GM18868 (cell line): Measurements from ENCODE around the gene KCNQ5.

Source experiments
- ATAC-seq: cut with Tn5 transposase; IDR thresholded peaks from one replicate; pipeline ENCODE4 v1.9.1; 2021; ENCODE audit warnings: mild to moderate bottlenecking, moderate library complexity; ENCODE audit not compliant: unreplicated experiment

KCNQ5 gene

DNA sequence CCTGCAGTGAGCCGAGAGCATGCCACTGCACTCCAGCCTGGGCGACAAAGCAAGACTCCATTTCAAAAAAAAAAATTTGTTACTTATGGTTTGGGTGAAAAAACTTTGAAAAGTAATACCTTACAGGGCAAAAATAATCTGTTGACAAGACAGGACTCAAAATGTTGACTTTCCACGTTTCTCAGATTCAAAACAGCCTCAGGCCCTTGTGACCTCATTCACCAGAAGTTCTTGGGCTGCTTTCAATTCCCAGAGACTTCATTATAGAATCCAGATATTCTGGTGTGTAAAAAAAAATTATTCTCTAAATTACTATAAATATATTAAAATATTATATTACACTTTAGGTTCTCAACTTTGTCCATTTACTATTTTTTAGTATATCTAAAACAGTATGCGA is 116.2 kb downstream of the KCNQ5 start:
- no peak for ATAC-seq

DNA sequence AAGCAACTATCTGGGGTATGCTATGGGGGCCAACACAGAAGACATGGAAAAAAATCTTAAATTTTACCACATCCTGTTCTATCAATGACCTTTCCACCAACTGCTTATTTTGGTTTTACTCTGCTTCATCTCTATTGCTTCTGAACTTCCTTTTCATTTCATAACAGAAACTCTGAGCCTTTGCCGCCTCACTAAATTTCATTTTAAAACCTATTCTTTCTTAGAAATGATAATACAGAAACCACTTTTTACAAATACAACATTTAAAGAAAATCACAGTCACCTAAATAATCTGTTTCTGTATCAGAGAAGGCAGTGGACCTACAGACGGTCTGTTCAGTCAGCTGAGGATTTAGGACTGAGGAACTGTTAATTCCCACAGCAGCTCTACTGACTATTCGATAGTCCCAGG is 117.5 kb downstream of the KCNQ5 start:
- peak; percentile 62 for ATAC-seq

DNA sequence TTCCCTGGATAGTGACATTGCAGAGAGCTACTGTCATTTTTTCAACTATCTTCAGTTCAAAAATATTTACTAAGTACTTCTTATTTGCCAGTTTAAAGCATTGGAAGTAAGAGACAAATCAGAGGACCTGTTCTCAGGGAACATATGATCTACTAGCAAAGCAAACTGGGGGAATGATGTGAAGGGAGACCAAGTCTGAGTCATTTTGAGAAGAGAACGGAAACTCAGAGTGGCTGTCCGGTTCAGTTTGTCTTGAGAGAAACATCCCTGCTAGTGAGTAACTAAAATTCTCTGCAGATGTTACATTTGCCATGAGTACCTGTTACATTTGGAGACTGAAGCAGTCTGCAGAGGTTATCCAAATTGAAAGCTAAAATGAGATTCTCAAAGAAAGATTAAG is 118.3 kb downstream of the KCNQ5 start:
- ATAC-seq = peak; percentile 93

DNA sequence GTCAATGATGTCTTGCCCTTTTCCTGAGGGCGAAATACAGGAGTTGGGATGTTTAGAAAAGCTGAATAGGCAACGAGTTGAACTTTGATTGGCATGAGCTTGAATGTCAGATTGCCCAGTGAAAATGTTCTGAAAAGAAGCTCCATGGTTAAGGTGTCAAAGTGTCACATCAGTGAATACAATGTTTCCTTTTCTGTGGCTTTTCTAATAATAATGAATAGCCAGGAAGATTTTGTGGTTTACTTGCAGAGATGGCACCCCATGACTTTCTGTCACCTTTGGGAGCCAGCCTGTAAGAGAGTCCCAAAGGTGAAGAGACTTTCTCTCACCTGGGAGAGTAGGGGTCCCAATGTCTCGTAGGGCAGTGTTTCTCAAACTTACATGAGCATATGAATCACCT is 119.2 kb downstream of the KCNQ5 start:
- ATAC-seq = no peak

DNA sequence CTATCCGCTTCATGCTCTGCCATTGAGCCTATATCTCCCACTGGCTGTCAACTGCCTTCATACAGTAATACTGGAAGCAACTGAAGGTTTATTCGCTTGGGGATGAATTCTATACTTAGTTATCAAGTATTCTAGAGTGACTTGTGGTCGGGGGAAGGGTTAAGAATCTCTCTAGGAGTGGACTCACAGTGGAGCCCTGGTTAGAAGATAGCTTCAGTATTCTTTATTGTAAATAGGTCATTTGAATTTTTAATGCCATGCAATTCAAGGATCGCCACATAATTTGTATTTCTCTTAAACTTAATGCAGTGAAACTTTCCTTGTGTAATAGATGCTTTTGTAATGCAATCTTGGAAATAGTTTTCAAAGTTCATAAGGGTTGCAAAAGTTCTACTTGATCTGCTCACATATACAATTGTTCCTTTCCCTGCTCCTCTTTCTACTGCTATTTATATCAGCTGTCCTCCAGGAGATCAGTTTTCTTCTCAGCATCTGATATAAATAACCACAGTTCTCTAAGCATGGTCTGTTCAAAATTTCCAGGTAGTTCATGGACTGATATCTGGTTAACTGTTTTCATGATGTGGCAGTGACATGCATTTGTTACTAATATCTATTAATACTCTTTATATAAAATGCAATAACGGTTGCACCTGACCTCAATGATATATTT is 120.3 kb downstream of the KCNQ5 start:
- ATAC-seq = no peak

DNA sequence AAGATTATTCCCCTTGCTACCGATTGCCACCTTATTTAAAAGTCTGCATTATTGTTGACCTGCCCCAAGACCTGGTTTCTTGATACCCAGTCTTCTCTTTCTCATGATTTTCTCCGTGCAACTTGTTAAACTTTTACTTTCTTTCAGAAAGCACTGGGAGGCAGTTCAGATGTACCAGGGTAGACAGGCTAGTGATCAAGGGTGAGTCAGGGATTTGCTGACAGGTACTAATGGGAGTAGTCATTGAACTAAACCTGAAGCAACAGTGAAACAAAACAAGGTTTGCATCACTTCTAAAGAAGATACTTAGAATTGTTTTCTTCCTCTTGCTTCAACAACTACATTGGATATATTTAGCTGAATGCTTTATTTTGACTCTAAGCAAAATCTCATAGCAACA is 124.4 kb downstream of the KCNQ5 start:
- no peak for ATAC-seq

DNA sequence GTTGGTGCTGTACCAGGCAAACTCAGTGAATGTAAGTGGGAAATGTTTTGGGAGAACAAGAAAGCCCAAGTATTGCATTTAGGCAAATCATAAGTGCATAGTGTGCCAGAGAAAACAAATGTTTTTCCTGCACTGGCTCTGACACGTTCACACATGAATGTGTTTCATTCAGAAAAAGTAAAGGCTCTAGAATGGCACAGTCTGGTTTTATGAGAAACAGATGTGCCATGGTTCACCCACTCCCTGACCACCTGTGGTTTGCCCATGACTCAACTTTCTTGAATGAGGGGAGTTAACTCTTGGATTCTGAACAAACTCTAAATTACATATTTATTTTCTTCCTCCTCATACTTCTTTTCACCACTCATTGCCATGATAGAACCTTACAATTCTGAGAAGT is 126.9 kb downstream of the KCNQ5 start:
- peak; percentile 88 for ATAC-seq

DNA sequence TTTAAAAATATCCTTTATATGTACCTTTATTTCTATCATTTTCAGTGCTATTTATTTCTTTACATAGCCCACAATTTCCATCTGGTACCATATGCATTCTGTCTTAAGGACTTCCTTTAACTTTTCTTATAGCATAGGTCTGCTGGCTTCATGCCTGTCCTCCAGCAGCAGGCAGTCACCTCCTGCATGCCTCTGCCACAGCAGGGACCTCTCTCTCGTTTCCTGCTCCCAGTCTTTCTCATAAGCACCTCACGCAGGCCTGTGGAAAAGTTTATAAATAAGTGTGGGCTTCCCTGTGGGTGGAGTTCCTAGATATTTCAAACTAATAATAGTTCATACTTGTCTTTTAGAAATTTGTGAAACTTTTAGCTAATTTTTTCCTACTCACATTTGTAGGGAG is 133.9 kb downstream of the KCNQ5 start:
- no peak for ATAC-seq

DNA sequence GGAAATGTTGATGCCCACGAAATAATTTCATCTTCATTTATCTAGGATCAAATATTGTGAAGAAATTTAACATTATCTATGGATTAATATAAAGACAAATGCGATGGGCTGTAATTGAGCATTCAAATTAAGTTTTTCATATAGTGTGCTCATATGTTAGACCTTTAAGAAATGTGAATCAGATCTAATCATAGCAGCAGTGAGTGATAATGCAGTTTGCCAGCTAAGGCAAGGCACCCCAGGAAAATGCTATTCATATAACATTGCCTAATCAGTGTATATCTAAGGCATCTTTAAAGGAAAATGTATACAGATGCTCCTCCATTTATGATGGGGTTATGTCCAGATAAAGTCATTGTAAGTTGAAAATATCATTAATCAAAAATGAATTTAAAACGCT is 135.2 kb downstream of the KCNQ5 start:
- ATAC-seq = no peak

DNA sequence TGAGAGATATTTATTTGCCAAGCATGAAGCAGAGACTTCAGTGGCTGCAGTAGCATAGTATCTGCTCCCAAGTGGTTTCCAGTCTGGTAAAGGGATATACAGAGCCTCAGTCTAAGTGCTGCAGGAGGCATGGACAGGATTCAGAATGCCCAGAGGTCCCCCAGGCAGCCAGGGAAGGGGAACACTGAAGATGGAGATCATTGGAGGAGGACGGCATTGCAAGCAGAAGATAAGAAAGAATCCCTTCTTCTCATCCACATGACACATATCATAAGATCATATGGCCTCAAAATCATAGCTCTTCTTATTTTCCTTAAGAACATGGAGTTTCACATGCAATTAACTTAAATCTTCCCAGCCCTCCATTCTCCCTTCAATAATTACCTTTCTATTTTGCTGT is 136.1 kb downstream of the KCNQ5 start:
- no peak for ATAC-seq

DNA sequence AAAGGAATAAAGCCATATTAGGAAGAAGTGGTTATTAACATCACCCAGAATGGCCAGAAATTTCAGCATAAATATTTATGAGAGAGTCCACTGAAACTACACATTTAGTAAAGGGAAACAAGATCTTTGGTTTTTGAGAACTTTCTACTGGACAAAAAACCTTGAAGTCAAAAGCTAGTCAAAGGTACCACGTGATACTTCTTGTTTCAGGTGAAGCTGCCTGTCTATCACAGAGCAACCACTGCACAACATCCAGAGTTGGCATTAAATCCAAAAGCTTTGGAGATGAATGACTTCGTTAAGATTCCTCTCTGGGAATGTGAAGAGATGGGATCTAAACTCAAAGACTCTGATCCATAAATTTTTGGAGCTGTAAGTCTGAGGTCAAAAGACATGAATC is 137.0 kb downstream of the KCNQ5 start:
- ATAC-seq = no peak

DNA sequence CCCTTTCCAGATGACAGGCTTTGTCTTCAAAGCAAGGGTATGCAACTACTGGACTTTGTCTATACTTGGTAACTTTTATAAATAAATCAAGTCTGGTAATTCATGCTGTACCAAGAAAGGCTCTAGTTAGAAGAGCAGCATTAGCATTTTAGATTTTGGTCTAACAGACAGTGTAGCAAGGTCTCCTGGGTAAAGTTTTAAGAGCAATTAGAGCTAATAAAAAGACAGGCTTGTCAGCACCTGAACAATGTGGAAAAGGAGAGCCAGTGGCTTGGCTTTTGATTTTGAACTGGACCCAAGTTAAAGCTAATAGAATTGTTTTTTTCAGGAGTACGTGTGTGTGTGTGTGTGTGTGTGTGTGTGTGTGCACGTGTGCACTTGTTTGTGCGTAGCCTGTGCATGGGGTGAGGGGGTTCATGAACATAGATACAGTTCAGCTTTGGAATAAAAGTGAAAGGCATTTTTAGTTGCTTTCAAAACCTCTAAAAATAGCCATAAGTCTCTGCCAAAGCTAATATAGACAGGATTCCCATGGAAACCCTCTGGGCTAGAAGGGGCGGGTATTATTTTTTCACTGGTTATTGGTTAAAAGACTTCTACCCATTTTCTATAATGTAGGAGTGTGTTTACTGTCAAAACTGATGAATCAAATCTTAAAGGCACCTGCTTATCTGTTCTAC is 138.4 kb downstream of the KCNQ5 start:
- no peak for ATAC-seq

DNA sequence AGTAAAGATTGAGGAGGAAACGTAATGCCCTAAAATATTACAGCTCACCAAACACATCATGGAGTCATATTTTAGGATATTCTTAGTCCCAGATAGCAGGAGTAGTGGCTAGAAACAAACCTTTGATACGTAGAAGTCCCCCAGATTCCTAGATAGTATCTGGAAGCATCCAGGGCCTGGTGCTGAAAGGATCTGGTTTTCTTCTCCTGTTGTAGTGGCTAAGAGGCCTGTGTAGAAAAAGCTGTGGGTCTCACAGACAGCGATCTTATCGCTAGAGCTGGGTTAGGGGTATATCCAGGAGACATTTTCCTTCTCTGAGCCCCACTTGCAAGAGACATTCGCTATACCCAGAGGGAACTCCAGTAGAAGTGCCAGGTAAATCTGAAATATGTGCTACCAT is 139.9 kb downstream of the KCNQ5 start:
- no peak for ATAC-seq

DNA sequence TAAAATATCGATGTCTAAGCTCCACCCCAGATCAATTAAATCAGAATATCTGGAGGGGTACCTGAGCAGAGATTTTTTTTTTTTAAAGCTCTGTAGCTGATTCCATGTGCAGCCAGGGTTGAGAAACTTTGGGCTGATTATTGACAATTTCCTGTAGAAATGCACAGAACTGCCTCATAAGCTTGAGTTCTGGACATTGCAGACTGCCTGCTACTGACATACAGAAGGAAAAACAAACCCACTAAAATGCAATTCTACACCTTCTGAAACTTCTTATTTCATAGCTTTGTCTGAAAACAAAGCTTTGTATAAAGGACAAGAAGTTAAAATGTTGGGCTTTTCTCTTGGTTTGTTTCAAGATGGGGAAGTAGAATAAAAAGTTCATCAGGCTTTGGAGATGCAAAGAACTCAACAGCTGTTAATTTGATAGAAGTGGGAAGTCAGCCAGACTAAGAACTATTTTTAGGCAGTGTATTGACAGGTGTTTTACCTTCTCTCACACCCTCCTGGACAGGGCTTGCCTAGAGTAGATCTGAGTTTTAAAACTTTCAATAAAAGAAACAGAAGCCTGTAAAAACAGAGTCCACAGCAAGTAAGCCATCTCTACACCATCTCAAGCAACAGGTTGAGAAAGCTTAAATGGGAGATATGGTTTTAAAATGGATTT is 147.7 kb downstream of the KCNQ5 start:
- ATAC-seq = no peak

DNA sequence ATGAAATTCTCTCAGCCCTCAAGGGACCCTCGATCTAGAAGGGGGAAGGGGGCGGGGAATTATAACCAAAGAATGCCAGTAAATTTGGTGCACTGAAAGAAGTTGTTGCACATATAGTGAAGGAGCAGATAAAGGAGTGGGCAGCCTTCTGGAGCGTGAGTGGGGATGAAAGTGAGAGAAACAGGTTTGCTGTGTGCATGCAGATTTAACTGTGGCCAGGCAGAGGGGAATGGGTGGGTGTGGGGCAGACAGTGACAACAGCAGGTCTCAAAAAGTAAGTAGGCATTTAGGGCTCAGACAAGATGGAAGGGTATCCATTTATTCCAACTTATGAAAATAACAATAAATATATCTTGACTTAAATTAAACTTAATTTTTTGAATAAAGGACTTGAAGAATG is 149.1 kb downstream of the KCNQ5 start:
- ATAC-seq = no peak

DNA sequence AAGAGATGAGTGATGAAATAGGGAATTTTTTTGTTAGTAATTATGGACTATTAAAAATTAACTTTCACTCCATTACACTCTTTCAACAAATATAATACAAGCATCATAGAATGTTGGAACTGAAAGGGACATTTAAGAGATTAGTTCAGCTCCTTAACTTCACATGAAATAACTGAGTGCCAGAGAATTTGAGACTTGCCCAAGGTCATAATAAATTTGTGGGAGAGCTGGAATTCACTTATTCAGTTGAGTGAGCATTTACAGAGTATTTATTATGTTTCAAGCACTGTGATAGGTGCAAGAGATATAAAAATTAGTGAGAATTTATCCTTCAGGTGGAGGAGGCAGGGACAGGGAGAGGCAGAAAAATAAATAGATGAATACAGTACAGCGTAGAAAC is 154.6 kb downstream of the KCNQ5 start:
- ATAC-seq = no peak

DNA sequence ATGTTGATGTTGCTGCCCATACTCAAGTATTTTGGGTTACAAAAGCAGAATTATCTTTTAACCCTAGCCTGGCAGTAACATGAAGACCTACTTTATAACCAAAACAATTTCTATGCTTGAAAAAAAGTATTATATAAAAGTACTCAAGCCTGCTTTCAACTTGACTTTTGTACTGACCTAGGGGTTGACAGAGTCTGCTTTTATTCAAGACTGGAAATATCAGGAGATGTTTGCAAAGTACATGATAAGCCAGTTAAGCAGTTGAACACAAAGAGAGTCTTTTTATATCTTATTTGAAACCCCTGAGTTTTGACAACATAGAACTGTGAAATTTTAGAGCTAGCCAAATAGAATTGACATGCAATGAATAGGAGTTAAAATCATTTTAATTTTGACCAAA is 159.8 kb downstream of the KCNQ5 start:
- ATAC-seq = no peak

DNA sequence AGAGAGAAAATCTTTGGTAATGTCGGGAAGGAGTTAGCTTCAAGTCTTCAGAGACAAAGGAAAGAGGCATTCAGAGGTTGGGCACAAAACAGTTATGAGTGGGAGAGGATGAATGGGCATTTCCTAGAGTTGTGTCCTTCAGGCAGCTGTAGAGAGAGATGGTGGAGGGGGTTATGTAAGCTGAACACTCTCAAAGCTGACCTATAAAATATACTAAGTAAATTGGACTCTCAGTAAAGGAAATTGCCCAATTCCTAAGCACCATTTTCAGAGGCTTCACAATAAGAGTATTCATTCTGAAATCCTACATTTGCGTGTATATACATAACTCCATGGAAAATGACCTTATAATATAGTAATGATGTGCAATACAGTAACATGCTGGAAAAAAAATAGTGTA is 161.2 kb downstream of the KCNQ5 start:
- ATAC-seq = no peak

DNA sequence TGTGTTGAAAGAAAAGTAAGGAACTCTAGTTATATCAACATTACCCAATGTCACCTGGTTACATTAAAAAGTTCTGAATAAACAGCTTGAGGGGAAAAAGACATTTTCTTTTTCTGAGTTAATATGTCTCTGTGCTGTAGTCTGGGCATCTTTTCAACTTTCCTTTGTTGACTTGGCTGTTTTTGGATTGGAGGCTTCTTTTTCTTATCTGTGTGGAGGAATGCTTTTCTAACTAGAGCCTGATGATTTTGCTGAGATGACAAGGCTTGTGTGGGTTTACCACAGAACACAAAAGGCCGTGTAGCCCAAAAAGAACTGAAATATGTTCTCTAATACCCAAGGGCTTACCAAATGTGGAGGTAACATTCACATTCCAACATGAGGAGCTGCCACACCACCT is 161.8 kb downstream of the KCNQ5 start:
- no peak for ATAC-seq

DNA sequence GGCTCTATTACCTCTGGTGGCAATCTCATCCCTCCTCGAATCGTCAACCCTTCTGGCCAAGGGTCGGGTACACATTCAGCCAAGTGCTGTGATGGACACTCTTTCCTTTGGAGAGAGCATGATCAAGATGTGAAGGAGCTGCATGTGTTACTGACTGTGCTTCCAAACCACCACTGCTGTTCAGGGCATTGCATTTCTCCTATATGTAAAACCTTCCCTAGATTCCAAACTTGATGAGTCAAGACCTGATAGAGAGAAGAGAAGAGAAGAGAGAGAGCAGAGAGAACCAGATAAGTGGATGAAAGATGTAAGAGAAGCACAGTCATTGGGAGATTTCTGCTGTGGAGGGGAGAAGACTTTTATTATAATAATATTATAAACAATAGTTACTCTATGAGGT is 162.2 kb downstream of the KCNQ5 start:
- no peak for ATAC-seq

DNA sequence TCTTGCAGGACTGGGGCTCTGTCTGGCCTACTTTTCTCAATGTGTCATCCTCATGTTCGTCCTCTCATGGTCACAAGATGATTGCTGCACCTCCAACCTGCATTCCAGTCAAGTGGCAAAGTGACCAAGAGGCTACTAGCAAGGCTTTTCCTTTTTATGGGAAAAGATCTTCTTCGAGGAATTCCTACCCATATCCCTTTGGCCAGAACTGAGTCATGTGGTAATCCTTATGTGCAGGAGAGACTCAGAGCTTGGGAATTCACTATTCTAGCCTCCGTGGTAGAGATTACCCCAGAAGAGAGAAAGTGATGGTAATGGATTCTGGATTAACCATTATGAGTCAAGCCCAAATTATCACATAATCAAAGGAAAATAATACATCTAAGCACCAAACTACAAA is 162.7 kb downstream of the KCNQ5 start:
- no peak for ATAC-seq

DNA sequence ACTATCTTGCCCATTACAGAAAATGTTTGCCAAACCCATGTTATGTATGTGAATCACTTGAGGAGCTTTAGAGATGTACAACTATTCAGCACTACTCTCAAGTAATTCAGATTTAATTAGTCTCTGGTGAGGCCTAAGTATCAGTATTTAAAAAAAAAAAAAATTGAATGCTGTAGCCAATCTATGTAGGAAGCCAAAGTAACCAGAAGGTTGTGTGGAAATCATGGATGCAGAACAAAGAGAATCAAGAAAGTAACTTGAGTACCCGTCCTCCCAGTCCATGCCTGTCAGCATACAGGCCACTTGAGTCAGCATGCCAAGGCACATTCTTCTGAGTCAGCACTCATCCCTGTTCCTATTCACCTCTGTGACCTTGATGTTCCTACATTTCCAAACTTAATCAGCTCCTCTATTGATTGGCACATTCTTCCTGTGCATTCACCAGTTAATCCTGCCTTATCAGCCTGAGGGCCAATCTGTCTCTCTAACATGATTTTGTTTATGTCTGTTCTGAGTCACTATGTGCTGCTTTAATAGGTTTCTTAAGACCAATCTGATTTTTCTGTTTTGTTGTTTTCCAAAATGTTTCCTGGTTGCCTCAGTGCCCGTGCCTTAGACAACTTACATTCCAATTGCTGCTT is 165.6 kb downstream of the KCNQ5 start:
- ATAC-seq = no peak
